C4-2B (cell line): ENCODE measurements around the gene CGA.

Experiments used
- CTCF ChIP-seq: fragments of 450-650 bp; conservative IDR thresholded peaks from 2 replicates; pipeline ENCODE4 v1.5.1; 2017; ENCODE audit warnings: mild to moderate bottlenecking
- ZFX ChIP-seq: fragments of 450-650 bp; IDR thresholded peaks from 2 replicates; pipeline ENCODE4 v1.6.1; 2017

GRCh38 chr6:87122477-87122876 lies 27.6 kb upstream of the CGA start:
- no peak for TF ChIP-seq CTCF
- TF ChIP-seq ZFX = no peak
